OCI-LY3 (cell line): ENCODE results near the gene CXorf38.

Experiments used
- EZH2phosphoT487 ChIP-seq: fragments of 200-600 bp; shearing (Covaris generic); IDR thresholded peaks from 2 replicates; pipeline ENCODE4 v1.6.1; 2018; ENCODE audit warnings: antibody characterized with exemption, mixed run types, low read depth
- TF ChIP-seq, protein P1 (sequence below): fragments of 200-600, 300-600 bp; sonication (generic); IDR thresholded peaks from 2 replicates; pipeline ENCODE4 v1.5.1; 2014; ENCODE audit warnings: antibody characterized with exemption, low read length, low read depth

DNA sequence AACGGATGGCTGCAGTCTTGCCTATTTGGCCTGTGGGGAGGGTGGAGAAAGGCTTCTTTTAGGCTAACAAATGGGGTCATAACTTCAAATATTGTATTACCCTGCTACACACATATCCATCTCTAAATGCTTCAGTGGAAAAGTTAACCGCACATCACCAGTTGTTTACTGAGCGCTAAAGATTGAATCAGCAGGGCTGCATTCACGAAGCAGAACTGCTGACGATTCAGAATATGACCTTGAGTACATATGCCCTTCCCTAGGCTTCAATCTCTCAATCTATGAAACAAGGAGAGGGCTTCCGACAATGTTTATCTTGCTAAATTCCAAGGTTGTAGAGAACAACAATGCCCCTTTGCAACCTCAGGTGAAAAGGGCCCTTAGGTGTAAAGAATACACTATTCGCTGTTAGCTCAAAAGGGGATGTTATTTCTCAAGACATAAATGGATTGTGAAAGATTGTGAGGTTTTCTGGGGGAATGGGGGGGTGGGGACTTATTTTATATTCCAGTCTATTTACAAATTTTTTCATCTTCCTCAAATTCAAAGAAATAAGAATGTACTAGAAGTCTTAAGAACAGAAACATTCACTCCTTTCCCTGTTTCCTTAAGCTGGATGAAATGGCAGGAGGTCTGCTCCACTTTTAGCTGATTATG lies 69.2 kb downstream of the CXorf38 start:
- TF ChIP-seq, protein P1, sequence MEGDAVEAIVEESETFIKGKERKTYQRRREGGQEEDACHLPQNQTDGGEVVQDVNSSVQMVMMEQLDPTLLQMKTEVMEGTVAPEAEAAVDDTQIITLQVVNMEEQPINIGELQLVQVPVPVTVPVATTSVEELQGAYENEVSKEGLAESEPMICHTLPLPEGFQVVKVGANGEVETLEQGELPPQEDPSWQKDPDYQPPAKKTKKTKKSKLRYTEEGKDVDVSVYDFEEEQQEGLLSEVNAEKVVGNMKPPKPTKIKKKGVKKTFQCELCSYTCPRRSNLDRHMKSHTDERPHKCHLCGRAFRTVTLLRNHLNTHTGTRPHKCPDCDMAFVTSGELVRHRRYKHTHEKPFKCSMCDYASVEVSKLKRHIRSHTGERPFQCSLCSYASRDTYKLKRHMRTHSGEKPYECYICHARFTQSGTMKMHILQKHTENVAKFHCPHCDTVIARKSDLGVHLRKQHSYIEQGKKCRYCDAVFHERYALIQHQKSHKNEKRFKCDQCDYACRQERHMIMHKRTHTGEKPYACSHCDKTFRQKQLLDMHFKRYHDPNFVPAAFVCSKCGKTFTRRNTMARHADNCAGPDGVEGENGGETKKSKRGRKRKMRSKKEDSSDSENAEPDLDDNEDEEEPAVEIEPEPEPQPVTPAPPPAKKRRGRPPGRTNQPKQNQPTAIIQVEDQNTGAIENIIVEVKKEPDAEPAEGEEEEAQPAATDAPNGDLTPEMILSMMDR = no peak
- no peak for TF ChIP-seq EZH2phosphoT487
